ENCODE measurements around the gene RPL35. TPM values are rescaled to one million over a fixed set of nuclear protein-coding genes. Genes with fewer than 3 reads are reported as not detected.

RPL35 gene
- total and polyA plus RNA-seq, 10 of the 15 experiments (the other 5 are each of a cell fraction or from before 2014, with no cell fraction given), result 2,572 to 6,300 (median 3,864) TPM

DNA sequence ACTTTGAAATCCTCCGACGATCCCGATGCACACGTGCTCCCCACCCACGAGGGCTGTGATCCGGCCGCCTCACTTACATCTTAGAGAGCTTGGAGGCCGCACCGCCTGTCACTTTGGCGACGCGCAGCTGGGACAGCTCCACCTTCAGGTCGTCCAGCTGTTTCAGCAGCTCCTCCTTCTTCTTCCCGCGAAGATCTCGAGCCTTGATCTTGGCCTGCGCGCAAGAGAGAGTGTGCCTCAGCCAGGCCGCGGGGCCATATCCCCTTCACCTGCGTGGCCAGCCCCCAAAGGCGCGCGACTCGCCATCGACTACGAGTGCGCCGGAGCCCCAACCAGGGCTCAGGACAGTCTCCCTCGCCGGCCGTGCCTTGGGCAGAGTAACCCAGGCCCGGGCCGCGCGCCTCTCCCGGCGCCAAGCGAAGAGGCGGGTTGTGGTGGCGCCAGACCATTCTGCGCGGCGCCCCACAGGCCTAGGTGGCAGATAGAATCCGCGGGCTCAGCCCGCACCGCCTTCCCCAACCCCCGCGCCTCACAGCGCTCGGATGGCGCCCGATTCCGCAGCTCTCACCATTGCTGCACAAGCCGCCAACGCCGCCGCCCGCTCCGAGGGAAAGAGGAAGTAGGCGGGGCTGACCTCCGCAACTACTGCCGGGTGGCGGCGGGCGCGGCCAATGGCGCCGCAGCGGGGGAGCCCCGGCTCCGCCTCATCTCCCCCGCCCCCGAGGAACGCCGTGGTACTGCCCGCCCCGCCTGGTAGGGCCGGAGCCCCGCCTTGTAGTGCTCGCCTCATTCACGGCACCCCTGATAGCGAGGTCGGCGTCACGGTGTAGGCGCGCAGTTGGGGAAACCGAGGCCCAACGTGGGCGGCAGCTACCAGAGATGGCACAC lies at the start of gene RPL35, which contains the start of gene ARPC5L (continued):
- TF ChIP-seq SRF (IDR thresholded peaks at IDR 0.05; ENCODE audit: low read depth in 2 of 2, low read length in 2 of 2), result peak in 1 of 2 experiments; percentile 64; a peak in 1 of 4 replicates
- no peak for TF ChIP-seq ZNF622 (IDR thresholded peaks at IDR 0.05)
- TF ChIP-seq, protein P1, sequence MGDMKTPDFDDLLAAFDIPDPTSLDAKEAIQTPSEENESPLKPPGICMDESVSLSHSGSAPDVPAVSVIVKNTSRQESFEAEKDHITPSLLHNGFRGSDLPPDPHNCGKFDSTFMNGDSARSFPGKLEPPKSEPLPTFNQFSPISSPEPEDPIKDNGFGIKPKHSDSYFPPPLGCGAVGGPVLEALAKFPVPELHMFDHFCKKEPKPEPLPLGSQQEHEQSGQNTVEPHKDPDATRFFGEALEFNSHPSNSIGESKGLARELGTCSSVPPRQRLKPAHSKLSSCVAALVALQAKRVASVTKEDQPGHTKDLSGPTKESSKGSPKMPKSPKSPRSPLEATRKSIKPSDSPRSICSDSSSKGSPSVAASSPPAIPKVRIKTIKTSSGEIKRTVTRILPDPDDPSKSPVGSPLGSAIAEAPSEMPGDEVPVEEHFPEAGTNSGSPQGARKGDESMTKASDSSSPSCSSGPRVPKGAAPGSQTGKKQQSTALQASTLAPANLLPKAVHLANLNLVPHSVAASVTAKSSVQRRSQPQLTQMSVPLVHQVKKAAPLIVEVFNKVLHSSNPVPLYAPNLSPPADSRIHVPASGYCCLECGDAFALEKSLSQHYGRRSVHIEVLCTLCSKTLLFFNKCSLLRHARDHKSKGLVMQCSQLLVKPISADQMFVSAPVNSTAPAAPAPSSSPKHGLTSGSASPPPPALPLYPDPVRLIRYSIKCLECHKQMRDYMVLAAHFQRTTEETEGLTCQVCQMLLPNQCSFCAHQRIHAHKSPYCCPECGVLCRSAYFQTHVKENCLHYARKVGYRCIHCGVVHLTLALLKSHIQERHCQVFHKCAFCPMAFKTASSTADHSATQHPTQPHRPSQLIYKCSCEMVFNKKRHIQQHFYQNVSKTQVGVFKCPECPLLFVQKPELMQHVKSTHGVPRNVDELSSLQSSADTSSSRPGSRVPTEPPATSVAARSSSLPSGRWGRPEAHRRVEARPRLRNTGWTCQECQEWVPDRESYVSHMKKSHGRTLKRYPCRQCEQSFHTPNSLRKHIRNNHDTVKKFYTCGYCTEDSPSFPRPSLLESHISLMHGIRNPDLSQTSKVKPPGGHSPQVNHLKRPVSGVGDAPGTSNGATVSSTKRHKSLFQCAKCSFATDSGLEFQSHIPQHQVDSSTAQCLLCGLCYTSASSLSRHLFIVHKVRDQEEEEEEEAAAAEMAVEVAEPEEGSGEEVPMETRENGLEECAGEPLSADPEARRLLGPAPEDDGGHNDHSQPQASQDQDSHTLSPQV (IDR thresholded peaks at IDR 0.05), result no peak
- peak; percentile 71; the same call in 1 of the 2 replicates for TF ChIP-seq NFYB (IDR thresholded peaks at IDR 0.05; ENCODE audit: insufficient read depth, low read depth, low read length)
- peak; percentile 67; the same call in 1 of the 2 replicates for TF ChIP-seq CHD2 (IDR thresholded peaks at IDR 0.05; ENCODE audit: borderline replicate concordance, low read depth, low read length)
- peak; percentile 94 for TF ChIP-seq SP1 (IDR thresholded peaks at IDR 0.05; ENCODE audit: low read depth, low read length)
- no peak for TF ChIP-seq CREB1 (IDR thresholded peaks at IDR 0.05; ENCODE audit: low read depth)
- TF ChIP-seq BRCA1 (IDR thresholded peaks at IDR 0.05; ENCODE audit: low read depth, low read length), result no peak
- TF ChIP-seq WRNIP1 (IDR thresholded peaks at IDR 0.05; ENCODE audit: borderline replicate concordance, low read depth, low read length), result no peak
- TF ChIP-seq CBFB (IDR thresholded peaks at IDR 0.05; ENCODE audit: low read depth), result peak; percentile 77
- TF ChIP-seq SIX5 (IDR thresholded peaks at IDR 0.05; ENCODE audit: low read depth, low read length, severe bottlenecking), result peak; percentile 56
- peak; percentile 86 for TF ChIP-seq ATF7 (IDR thresholded peaks at IDR 0.05; ENCODE audit: low read depth)

Measured in GM12878 (cell line).